ENCODE results near the gene LRRC36.

DNA sequence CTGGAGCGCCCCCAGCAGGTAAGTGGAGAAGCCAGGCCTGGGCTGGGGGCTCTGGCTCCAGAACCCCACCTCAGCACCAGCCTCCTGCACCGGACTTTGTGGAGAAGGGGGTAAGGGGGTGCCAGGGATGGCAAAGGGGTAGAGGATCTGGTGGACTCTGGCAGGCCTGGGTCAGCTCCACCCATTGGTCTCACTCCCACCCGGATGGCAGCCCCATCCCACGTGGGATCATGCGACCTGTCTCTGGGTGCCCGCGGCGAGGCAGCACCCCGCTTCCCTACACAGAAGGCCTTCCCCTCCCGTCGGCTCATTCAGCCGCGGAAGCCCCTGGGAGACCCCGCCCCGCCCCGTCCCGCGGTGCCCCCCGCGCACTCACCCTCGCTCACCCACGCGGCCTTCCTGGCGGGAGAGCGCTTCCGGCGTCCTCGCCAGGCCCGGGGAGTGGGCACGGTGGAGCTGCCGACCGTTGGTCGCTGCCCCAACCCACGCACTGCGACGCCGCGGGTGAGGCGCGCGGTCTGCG is 47.8 kb upstream of the LRRC36 start:
- TF ChIP-seq, protein P1, sequence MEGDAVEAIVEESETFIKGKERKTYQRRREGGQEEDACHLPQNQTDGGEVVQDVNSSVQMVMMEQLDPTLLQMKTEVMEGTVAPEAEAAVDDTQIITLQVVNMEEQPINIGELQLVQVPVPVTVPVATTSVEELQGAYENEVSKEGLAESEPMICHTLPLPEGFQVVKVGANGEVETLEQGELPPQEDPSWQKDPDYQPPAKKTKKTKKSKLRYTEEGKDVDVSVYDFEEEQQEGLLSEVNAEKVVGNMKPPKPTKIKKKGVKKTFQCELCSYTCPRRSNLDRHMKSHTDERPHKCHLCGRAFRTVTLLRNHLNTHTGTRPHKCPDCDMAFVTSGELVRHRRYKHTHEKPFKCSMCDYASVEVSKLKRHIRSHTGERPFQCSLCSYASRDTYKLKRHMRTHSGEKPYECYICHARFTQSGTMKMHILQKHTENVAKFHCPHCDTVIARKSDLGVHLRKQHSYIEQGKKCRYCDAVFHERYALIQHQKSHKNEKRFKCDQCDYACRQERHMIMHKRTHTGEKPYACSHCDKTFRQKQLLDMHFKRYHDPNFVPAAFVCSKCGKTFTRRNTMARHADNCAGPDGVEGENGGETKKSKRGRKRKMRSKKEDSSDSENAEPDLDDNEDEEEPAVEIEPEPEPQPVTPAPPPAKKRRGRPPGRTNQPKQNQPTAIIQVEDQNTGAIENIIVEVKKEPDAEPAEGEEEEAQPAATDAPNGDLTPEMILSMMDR (IDR thresholded peaks at IDR 0.05 in 8 of 11, conservative IDR thresholded peaks at IDR 0.05 in 3 of 11), result no peak
- TF ChIP-seq POLR2A (IDR thresholded peaks at IDR 0.05), result no peak
